HG02623 (cell line): ENCODE measurements around the gene ZNF280D.

Experiments
- ATAC-seq: cut with Tn5 transposase; IDR thresholded peaks from one replicate; pipeline ENCODE4 v1.9.1; 2021; ENCODE audit warnings: moderate library complexity; ENCODE audit not compliant: unreplicated experiment

The ZNF280D gene

GRCh38 chr15:56754772-56755370, 21.6 kb upstream of the ZNF280D start:
- no peak for ATAC-seq

DNA sequence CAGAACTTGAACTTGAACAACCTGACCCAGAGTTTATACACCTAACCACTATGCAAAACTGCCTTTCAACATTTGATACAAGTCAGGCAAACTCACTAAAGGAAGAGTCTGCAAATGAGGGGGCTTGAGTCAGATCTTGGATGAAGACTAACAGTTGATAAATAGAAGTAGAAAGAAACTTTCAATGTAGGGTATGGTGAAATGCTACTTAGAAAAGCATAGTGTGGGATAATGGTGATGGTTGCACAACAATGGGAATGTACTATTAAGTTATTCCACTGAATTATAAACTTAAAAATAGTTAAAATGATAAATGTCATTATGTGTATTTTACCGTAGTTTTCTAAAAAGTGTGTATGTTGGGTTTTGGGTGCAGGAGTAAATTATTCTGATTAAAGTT, 19.7 kb upstream of the ZNF280D start:
- ATAC-seq: no peak

GRCh38 chr15:56749982-56750381, 16.7 kb upstream of the ZNF280D start:
- no peak for ATAC-seq

DNA sequence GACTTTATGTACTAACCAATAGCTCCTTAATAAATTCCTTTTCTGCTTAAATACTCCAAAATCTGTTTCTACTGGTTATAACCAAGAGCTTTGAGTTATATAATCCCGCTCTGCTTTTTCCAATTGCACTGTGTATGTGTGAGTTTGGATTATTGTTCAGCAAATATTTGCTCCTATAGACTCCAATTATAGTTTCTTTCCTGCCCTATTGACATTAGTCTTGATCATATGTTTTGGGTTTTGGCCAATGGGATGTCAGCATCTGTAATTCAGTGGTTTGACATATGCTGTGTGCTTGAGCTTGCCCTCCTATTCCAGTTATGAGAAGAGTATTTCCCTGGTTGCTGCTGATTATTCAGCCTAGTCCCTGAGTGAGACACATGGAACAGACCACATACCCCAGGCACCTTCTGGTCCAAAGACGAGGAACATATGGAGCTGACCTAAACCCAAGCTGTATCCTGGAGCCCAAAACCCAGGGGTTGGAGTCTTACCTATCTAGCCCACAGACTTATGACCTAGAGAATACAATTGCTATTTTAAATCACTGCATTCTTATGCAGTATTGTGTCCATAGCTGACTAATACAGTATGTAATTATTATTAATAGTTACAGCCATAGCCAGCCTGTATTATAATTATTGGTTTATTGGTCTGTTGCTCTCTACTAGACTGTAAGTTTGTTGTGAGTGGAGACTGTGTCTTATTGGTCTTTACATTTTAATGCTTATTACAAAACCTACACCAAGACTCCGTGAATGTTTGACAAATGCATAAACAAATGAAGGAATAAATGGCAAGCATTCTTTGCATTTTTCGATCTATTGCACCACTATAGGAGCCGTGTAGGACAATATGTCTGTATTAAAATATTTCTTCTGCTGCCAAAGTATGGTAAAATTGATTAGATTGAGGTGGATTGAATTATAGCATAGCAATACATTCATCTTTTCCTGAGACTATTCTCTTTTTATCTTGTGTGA, 11.7 kb upstream of the ZNF280D start:
- no peak for ATAC-seq

DNA sequence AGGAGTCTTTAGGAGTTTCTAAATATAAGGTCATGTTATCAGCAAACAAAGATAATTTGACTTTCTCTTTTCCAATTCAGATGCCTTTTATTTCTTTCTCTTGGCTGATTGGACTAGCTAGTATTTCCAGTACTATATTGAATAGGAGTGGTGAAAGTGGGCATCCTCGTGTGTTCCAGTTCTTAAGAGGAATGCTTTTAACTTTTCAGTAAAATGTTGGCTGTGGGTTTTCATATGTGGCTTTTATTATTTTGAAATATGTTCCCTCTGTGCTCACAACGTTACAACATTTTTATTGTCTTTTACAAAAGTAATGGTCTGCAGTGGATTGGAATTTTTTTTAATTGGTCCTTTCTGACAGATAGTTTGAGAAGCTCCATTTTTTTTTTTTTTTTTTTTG, 8.2 kb upstream of the ZNF280D start:
- no peak for ATAC-seq

DNA sequence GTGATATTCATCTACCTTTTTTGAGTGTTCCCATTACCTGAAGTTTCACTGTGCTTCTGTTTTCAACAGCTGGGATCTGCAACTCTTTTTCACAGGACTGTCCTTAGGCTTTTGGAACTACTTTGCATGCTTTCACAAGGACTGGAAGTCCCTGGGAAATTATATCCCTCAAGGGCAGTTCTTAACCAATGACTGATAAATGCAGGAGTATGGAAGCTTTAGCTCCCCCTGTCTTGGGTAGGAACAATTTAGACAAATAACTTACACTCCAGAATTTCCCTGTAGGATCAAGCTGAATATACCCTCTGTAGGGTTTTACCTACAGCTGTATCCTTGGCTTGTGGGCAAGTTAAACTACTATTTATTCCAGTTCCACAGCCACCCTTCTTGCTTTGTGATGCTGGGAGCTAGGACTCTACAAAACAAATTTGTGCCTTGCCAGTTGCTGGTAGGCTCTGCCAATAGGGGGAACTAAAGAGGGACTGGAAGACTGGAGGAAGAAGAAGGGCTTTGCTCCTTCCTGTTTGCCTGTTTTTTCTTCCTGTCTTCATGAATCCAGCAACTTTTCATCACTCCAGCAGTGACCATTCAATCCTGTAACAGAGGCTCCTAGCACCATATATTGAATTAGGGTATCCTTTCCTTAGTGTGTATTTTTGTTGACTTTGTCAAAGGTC, 6.8 kb upstream of the ZNF280D start:
- no peak for ATAC-seq

DNA sequence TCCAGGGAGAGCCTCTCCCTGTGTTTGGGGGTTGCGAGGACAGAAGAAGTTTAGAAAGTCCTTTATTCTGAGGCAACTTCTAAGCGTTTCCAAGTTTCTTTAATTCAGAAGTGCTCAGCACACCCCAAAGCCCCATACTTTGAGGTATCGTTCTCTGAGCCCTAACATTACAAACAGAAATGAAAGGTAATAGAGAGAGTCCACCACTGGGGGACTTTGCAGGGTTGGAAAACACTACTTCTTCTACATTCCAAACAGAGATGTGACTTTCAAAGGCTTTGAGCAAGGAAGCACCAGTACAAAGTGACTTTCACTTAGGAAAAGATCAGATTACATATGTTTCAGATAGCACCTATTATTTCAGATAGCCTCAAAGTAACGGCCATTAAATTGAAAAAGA, 6.2 kb upstream of the ZNF280D start:
- ATAC-seq: no peak

GRCh38 chr15:56737791-56738190, 4.5 kb upstream of the ZNF280D start:
- no peak for ATAC-seq

DNA sequence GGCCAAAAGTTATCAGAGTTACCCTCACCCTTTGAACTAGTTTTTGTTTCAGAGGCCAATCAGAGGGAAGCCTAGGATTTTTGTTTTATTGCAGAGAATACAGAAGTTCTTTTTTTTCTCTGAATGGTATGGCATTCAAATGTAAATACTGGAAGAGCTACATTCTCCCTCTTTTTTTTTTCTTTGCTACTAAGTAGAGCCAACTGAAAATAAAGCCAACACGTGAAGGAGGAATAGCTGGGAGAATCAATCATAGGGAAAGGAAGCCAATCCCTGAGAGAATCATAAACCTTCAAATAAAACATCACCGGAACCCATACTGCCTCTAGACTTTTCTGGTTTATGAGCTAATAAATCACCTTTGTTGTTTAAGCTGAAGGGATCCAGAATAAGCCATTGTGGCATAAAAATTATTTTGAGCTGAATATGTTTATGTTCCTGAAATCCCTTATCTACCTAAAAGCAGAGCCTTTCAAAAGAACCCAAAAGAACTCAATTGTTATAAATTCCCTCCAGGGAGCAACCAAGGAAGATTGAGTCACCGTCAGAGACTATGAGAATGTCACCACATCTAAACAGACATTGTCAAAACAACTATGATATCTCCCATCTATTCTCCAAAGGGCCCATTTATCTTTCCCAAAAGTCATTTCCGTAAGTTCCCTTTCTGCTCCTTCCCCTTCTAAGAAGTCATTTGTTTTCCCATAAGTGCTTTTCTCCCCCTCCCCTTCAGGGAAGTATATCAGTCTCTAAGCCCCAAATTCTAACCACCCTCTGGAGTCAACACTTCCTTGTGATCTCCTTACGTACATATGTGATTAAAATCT, 3.8 kb upstream of the ZNF280D start:
- ATAC-seq: no peak

- ATAC-seq: no peak
These were observed 3.0 kb upstream of the ZNF280D start for GRCh38 chr15:56736308-56736707.

DNA sequence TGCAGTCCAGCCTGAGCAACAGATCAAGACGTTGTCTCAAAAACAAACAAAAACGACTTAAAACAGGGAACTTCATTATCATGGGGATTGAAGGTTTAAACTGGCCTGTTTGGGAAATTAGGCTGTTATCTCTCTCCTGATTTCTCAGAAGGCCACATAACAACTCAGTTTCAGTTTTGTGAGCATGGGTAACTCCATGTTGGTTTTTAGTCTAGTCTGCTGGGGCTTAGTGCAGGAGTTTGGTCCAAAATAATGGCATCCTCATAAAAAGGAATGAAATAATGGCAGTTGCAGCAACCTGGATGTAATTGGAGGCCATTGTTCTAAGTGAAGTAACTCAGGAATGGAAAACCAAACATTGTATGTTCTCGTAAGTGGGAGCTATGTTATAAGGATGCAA, 2.3 kb upstream of the ZNF280D start:
- ATAC-seq: no peak

DNA sequence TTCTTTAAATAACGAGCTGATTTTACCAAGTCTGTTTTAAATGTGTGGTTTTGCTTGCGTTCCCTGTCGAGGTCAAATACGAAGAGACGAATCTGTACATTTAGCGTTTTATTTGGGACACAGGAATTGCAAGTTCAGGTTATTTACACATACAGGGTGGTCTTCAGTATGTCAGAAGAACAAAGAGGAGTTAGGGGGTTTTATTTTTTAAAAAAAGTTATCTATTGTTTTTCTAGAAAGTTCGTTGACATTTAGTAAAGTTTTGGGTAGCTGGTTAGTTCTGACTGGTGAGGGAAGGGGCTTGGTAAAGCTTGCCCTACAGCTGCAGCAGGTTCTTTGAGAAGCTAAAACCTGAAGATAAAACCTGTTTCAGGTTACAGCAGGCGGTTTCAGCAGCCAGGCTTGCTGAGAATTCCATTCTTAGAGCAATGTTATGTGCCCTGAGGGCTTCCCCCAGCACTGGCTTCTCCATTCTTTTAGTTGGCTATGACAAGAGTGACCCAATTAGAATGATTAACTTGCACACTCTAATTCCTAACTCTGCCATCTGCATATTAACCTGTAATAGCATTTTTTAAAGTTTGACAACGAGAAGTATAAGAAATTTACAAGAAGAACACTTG, 815 bp upstream of the ZNF280D start:
- ATAC-seq: no peak

GRCh38 chr15:56732886-56733135, 498 bp downstream of the ZNF280D start:
- no peak for ATAC-seq

GRCh38 chr15:56732135-56732885, 999 bp downstream of the ZNF280D start:
- ATAC-seq: no peak

- no peak for ATAC-seq
These were observed 1.8 kb downstream of the ZNF280D start for GRCh38 chr15:56731548-56731947.

- no peak for ATAC-seq
These were observed 3.7 kb downstream of the ZNF280D start for GRCh38 chr15:56729561-56729960.

GRCh38 chr15:56725386-56725785, 7.9 kb downstream of the ZNF280D start:
- ATAC-seq: no peak

GRCh38 chr15:56724232-56724631, 9.1 kb downstream of the ZNF280D start:
- no peak for ATAC-seq

DNA sequence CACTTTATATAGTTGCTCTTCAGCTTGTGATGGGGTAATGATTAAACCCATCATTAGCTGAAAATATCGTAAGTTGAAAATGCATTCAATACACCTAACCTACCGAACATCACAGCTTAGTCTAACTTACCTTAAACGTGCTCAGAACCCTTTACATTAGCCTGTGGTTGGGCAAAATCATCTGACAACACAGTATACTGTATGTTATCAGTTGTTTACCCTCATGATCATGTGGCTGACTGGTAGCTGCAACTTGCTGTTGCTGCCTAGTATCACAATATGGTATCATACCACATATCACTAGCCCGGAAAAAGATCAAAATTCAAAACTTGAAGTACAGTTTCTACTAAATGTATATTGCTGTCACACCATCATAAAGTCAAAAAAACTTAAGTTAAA, 9.5 kb downstream of the ZNF280D start:
- ATAC-seq: no peak
